HepG2 (cell line): Measurements from ENCODE around the gene ANKFY1. TPM values are rescaled to one million over a fixed set of nuclear protein-coding genes. Genes with fewer than 3 reads are reported as not detected.

Experiments used
- GATAD2A ChIP-seq: IDR thresholded peaks from 2 replicates; pipeline ENCODE4 v1.6.1; 2016
- SRSF4 ChIP-seq: fragments of 200-400 bp; formaldehyde crosslinking; IDR thresholded peaks from one replicate; pipeline ENCODE4 v1.6.1; 2018; ENCODE audit warnings: mild to moderate bottlenecking, low read depth, low read length, moderate library complexity; ENCODE audit not compliant: poor library complexity, severe bottlenecking
- ZBTB3 ChIP-seq: sonication (generic); formaldehyde crosslinking; IDR thresholded peaks from 2 replicates; pipeline ENCODE4 v1.4.0; 2020; ENCODE audit warnings: low read depth, mild to moderate bottlenecking, moderate library complexity, missing genetic modification reagents, borderline replicate concordance
- ZNF724P ChIP-seq: sonication (generic); formaldehyde crosslinking; IDR thresholded peaks from 2 replicates; pipeline ENCODE4 v1.8.0; 2022; ENCODE audit warnings: missing genetic modification reagents, borderline replicate concordance
- polyA plus RNA-seq, 8 experiments: library from polyadenylated mRNA; depleted of rRNA in 3 of 8; stranded (reverse) in 7 of 8; unstranded in 1 of 8; fragments of >200 nt; fragmentation: Illumina TruSeq in 4 of 8; extraction: Trizol in 4 of 8; gene quantifications; 2 replicates each; pipeline versions ENCODE4 v1.2.1 to v1.2.3, GENCODE V29; 2011 to 2016; ENCODE audit warnings: low read depth in 4 of 8, missing spikeins in 1 of 8, mixed read lengths in 1 of 8; ENCODE audit not compliant: insufficient read depth in 1 of 8
- total RNA-seq, 5 experiments: library from RNA; depleted of rRNA; stranded (reverse); fragments of >200 nt; fragmentation: Illumina TruSeq; extraction: Trizol; gene quantifications; 2 replicates each; pipeline ENCODE4 v1.2.3, GENCODE V29; 2016; ENCODE audit warnings: low read depth in 1 of 5
- TF ChIP-seq, protein P1 (sequence below): sonication (generic); formaldehyde crosslinking; IDR thresholded peaks from 2 replicates; pipeline ENCODE4 v1.4.0; 2020; ENCODE audit warnings: missing genetic modification reagents
- TF ChIP-seq, protein P2 (sequence below): sonication (generic); formaldehyde crosslinking; IDR thresholded peaks from 2 replicates; pipeline ENCODE4 v1.4.0; 2020; ENCODE audit warnings: mild to moderate bottlenecking, missing genetic modification reagents, borderline replicate concordance
- TF ChIP-seq, protein P3 (sequence below): sonication (generic); formaldehyde crosslinking; IDR thresholded peaks from 2 replicates; pipeline ENCODE4 v1.8.0; 2022; ENCODE audit warnings: mild to moderate bottlenecking, missing genetic modification reagents; ENCODE audit not compliant: insufficient replicate concordance
- TF ChIP-seq, protein P4 (sequence below): sonication (generic); formaldehyde crosslinking; IDR thresholded peaks from 2 replicates; pipeline ENCODE4 v1.4.0; 2020; ENCODE audit warnings: missing genetic modification reagents
- TF ChIP-seq, protein P5 (sequence below): sonication (generic); formaldehyde crosslinking; IDR thresholded peaks from 2 replicates; pipeline ENCODE4 v1.8.1; 2023; ENCODE audit warnings: mild to moderate bottlenecking, moderate library complexity, missing genetic modification reagents
- TF ChIP-seq, protein P6 (sequence below): sonication (generic); formaldehyde crosslinking; IDR thresholded peaks from 2 replicates; pipeline ENCODE4; 2020; ENCODE audit warnings: missing genetic modification reagents, mild to moderate bottlenecking, borderline replicate concordance

ANKFY1 gene
- total and polyA plus RNA-seq, 2 of the 13 experiments (the other 11 are each of a cell fraction or from before 2014, with no cell fraction given), result 11.9 to 16.8 TPM

DNA sequence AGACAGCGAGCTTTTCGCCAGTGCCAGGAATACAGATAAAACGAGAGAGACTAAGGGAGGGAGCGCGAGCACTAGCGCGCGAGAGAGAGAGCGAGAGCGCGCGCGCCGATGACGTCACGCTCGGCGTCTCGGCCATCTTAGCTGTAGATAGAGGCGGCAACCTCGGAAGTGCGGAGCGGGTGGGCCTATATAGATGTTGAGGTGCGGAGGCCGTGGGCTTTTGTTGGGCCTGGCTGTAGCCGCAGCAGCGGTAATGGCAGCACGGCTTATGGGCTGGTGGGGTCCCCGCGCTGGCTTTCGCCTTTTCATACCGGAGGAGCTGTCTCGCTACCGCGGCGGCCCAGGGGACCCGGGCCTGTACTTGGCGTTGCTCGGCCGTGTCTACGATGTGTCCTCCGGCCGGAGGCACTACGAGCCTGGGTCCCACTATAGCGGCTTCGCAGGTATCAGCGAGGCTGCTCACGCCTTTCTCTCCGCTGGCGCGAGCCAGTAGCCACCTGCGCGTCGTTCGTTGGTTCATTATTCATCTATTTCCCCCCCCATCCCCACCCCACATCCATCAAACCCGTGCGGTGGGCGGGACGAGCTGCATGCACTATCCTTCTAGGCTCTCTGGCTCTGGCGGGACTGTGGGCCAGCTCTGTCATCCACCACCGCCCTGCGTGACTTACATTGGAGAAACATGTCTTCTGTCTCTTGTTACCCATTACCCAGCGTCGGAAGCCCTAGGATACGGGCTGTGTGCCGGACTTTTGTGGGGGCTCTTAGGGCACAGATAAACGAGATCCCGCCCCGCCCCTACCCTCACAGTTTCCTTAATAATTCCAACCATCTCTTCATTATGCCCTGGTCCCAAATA lies 120.0 kb downstream of the ANKFY1 start (continued):
- TF ChIP-seq, protein P1, sequence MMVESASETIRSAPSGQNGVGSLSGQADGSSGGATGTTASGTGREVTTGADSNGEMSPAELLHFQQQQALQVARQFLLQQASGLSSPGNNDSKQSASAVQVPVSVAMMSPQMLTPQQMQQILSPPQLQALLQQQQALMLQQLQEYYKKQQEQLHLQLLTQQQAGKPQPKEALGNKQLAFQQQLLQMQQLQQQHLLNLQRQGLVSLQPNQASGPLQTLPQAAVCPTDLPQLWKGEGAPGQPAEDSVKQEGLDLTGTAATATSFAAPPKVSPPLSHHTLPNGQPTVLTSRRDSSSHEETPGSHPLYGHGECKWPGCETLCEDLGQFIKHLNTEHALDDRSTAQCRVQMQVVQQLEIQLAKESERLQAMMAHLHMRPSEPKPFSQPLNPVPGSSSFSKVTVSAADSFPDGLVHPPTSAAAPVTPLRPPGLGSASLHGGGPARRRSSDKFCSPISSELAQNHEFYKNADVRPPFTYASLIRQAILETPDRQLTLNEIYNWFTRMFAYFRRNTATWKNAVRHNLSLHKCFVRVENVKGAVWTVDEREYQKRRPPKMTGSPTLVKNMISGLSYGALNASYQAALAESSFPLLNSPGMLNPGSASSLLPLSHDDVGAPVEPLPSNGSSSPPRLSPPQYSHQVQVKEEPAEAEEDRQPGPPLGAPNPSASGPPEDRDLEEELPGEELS (CRISPR knock-in tag), result no peak; the same call in 1 of the 2 replicates
- TF ChIP-seq ZBTB3 (no peak), ZNF724P (0 out of 2 replicates have a peak, but pooled peaks have one; percentile 23), GATAD2A (CRISPR knock-in tag) (peak; percentile 19; the same call in 1 of the 2 replicates), SRSF4 (no peak)
- TF ChIP-seq, protein P2, sequence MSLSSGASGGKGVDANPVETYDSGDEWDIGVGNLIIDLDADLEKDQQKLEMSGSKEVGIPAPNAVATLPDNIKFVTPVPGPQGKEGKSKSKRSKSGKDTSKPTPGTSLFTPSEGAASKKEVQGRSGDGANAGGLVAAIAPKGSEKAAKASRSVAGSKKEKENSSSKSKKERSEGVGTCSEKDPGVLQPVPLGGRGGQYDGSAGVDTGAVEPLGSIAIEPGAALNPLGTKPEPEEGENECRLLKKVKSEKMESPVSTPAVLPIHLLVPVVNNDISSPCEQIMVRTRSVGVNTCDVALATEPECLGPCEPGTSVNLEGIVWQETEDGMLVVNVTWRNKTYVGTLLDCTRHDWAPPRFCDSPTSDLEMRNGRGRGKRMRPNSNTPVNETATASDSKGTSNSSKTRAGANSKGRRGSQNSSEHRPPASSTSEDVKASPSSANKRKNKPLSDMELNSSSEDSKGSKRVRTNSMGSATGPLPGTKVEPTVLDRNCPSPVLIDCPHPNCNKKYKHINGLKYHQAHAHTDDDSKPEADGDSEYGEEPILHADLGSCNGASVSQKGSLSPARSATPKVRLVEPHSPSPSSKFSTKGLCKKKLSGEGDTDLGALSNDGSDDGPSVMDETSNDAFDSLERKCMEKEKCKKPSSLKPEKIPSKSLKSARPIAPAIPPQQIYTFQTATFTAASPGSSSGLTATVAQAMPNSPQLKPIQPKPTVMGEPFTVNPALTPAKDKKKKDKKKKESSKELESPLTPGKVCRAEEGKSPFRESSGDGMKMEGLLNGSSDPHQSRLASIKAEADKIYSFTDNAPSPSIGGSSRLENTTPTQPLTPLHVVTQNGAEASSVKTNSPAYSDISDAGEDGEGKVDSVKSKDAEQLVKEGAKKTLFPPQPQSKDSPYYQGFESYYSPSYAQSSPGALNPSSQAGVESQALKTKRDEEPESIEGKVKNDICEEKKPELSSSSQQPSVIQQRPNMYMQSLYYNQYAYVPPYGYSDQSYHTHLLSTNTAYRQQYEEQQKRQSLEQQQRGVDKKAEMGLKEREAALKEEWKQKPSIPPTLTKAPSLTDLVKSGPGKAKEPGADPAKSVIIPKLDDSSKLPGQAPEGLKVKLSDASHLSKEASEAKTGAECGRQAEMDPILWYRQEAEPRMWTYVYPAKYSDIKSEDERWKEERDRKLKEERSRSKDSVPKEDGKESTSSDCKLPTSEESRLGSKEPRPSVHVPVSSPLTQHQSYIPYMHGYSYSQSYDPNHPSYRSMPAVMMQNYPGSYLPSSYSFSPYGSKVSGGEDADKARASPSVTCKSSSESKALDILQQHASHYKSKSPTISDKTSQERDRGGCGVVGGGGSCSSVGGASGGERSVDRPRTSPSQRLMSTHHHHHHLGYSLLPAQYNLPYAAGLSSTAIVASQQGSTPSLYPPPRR (CRISPR knock-in tag), result peak; percentile 19; the same call in 1 of the 2 replicates
- TF ChIP-seq, protein P3, sequence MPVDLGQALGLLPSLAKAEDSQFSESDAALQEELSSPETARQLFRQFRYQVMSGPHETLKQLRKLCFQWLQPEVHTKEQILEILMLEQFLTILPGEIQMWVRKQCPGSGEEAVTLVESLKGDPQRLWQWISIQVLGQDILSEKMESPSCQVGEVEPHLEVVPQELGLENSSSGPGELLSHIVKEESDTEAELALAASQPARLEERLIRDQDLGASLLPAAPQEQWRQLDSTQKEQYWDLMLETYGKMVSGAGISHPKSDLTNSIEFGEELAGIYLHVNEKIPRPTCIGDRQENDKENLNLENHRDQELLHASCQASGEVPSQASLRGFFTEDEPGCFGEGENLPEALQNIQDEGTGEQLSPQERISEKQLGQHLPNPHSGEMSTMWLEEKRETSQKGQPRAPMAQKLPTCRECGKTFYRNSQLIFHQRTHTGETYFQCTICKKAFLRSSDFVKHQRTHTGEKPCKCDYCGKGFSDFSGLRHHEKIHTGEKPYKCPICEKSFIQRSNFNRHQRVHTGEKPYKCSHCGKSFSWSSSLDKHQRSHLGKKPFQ (CRISPR knock-in tag), result no peak
- TF ChIP-seq, protein P4, sequence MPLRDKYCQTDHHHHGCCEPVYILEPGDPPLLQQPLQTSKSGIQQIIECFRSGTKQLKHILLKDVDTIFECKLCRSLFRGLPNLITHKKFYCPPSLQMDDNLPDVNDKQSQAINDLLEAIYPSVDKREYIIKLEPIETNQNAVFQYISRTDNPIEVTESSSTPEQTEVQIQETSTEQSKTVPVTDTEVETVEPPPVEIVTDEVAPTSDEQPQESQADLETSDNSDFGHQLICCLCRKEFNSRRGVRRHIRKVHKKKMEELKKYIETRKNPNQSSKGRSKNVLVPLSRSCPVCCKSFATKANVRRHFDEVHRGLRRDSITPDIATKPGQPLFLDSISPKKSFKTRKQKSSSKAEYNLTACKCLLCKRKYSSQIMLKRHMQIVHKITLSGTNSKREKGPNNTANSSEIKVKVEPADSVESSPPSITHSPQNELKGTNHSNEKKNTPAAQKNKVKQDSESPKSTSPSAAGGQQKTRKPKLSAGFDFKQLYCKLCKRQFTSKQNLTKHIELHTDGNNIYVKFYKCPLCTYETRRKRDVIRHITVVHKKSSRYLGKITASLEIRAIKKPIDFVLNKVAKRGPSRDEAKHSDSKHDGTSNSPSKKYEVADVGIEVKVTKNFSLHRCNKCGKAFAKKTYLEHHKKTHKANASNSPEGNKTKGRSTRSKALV (CRISPR knock-in tag), result no peak; the same call in 1 of the 2 replicates
- TF ChIP-seq, protein P5, sequence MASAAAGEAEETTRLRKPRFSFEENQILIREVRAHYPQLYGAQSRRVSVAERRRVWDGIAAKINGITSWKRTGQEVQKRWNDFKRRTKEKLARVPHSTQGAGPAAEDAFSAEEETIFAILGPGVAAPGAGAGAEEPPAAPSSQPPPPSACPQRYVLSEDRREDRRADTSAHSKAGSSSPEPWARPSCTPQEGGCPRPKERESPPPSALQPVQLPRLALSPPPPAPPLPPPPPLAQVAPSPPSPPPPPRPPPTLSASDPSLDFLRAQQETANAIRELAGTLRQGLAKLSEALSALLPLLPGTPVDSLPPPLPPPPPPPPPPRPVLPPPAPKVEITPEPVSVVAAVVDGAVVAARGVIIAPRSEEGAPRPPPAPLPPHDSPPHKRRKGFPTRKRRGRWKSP (CRISPR knock-in tag), result peak; percentile 60
- TF ChIP-seq, protein P6, sequence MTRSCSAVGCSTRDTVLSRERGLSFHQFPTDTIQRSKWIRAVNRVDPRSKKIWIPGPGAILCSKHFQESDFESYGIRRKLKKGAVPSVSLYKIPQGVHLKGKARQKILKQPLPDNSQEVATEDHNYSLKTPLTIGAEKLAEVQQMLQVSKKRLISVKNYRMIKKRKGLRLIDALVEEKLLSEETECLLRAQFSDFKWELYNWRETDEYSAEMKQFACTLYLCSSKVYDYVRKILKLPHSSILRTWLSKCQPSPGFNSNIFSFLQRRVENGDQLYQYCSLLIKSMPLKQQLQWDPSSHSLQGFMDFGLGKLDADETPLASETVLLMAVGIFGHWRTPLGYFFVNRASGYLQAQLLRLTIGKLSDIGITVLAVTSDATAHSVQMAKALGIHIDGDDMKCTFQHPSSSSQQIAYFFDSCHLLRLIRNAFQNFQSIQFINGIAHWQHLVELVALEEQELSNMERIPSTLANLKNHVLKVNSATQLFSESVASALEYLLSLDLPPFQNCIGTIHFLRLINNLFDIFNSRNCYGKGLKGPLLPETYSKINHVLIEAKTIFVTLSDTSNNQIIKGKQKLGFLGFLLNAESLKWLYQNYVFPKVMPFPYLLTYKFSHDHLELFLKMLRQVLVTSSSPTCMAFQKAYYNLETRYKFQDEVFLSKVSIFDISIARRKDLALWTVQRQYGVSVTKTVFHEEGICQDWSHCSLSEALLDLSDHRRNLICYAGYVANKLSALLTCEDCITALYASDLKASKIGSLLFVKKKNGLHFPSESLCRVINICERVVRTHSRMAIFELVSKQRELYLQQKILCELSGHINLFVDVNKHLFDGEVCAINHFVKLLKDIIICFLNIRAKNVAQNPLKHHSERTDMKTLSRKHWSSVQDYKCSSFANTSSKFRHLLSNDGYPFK, result peak; percentile 61; the same call in 1 of the 2 replicates
